TTC549 (cell line): ENCODE measurements around the gene CELF4.

Experiments used
- FAIRE-seq: peaks from 2 replicates; lab custom pipeline; 2012; peaks lifted over from hg19 to GRCh38; lab: Jason Lieb, UNC

CELF4 gene

DNA sequence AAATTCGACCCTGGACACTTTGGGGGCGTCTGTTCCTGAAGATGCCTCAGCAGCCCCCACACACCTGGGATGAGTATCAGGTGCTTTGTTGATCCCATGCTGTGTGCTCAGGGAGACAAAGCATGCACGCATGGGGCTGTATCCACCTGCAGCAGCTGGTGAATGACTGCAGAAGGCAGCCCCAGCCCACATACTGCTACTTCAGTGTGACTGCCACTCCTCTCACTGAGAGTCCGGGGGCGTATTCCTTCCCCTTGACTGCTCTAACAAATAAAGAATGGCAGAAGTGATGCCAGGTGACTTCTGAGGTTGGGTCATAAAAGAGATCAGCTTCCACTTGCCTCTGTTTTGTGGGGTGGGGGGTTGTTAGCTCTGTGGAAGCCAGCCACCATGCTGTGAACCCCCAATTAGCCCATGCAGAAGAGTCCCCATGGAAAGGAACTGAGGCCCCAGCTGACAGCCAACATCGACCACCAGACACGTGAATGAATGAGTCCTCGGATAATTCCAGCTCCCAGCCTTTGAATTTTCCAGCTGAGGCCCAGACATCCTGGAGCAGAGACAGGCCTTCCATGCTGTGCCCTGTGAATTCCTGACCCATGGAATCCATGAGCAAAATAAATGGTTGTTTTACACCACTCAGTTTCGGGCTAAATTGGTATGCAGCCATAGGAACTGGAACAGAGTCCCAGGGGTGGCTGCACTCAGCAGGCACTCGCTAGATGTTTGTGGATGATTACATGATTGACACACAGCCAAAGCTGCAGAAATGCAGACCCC lies 289.3 kb downstream of the CELF4 start:
- no peak for FAIRE-seq

DNA sequence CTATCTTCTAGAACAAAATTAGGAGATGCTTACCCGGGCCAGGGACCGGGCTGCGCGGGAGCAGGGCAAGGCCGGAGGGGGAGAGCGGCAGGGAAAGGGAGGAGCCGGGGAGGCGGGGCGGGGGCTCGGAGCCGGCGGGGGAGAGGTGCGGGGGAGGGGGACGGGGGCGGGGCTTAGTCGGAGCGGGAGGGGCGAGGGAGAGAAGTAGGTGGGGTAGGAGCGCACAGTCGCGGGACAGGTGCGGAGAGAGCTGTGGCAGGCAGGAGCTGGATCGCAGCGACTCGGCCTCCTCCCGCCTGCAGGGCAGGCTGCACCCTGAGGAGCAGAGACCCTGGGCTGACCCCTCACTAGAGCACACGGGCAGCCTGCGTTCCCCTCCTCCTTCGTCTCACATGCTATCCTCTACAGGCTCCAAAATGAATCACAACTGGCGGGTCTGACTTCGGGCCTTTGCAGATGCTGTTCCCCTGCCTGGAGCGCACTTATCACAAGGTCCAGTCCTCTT lies 290.3 kb downstream of the CELF4 start:
- no peak for FAIRE-seq

- no peak for FAIRE-seq
Observed at GRCh38 chr18:37274309-37275236, 291.0 kb downstream of the CELF4 start.

- FAIRE-seq = no peak
Observed at GRCh38 chr18:37272841-37273240, 292.8 kb downstream of the CELF4 start.

DNA sequence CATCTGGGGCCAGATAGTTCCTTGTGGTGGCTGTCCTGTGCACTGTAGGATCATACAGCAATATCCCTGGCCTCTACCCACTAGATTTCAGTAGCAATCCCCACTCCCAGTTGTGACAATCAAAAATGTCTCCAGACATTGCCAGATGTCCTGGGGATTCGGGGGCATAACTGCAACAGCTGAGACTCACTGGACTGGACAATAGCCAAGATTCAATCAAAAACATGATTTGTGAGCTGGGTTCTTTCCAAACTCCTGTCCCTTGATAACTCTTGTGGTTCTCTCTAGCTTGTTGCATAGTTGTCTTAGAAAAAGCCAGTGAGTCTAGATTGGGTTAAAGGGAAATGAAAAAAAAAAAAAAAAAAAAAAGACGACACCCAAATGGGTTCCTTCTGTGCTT lies 293.4 kb downstream of the CELF4 start:
- no peak for FAIRE-seq

- FAIRE-seq = no peak
Observed at GRCh38 chr18:37270666-37271052, 294.9 kb downstream of the CELF4 start.

DNA sequence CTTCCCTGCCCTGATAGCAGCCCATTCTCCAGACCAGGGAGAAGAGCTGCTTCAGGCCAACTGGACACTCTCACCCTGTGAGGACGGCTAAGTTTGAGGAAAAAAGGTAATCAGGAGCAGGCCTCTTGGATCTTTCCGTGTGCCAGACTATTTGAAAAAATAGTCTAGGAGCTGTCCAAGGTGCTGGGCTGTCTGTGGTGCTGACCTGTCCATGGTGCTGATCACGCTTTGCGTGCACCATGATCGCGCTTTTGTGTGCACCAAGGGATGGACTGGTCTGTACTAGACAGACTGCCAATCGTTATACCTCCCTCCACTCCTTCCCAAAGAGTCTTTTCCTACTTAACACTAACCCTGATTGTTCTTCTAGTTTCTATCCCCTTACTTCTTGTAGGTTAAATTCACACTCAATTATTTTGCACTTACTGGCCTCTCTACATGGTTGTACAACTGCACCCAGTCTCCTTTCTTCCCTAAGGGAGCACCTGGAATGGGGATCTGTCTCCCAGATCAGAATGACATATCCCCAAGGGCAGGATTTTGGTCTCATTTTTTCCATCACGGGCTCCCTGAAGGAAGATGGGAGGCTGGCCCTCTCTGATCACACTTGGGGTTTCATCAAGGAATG lies 295.4 kb downstream of the CELF4 start:
- FAIRE-seq = no peak

DNA sequence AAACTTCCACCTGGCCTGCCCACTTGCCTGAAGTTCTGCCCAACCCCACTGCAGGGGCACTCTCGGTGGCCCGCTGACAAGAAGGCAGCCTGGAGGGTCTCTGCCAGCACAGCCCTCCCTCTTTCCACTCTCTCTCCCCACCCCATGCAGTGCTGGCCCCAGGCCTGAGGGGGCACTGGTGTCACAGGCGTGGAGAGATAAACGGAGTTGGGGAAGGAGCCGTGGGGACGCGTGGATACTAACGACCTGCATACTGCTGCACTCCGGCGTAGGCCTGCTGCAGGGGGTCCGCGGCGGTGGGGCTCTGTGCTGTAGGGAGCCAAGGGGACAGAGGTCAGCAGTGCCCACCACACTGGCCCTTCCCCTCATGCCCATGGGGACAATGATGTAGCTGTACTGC lies 299.3 kb downstream of the CELF4 start:
- FAIRE-seq = no peak

GRCh38 chr18:37265382-37265781 lies 300.2 kb downstream of the CELF4 start:
- no peak for FAIRE-seq

DNA sequence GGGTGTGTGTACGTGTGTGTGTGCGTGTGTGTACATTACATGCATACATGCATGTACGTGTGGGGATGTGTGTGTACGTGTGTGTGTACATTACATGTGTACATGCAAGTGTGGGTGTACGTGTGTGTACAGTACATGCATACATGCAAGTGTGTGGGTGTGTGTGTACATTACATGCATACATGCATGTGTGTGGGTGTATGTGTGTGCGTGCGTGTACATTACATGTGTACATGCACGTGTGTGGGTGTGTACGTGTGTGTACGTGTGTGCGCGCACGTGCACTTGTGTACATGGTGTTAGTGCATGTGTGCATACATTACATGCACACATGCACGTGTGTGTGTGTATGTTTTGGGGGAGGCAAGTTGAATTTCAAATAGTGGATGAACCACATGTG lies 300.6 kb downstream of the CELF4 start:
- FAIRE-seq = no peak

GRCh38 chr18:37261988-37262387 lies 303.6 kb downstream of the CELF4 start:
- FAIRE-seq = no peak

DNA sequence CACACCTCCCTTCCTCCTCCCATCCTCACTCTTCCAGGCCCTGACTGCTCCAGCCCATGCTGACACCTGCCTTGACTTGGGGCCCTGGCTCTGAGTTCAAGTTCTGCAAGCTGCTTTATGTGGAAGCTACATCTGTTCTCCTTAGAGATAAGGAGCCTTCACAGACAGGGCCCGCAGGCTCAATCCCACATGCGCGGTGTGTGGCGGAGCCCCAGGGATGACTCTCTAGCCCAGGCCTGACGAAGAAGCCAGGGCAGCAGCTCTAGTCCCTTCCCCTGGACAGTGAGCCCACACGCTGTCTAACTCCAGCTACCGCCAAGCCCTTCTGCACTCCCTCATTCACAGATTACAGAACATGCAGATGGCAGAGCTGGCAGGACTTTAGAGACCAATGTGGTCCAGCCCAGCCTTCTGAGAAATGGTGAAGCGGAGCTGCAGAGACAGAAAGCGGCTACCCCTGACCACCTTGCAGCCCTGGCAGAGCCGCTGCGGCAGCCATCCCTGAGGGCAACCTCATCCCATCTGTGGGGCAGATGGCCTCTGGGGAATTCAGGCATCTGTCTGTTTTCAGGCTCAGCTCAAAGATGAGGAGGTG lies 304.3 kb downstream of the CELF4 start:
- FAIRE-seq = no peak

DNA sequence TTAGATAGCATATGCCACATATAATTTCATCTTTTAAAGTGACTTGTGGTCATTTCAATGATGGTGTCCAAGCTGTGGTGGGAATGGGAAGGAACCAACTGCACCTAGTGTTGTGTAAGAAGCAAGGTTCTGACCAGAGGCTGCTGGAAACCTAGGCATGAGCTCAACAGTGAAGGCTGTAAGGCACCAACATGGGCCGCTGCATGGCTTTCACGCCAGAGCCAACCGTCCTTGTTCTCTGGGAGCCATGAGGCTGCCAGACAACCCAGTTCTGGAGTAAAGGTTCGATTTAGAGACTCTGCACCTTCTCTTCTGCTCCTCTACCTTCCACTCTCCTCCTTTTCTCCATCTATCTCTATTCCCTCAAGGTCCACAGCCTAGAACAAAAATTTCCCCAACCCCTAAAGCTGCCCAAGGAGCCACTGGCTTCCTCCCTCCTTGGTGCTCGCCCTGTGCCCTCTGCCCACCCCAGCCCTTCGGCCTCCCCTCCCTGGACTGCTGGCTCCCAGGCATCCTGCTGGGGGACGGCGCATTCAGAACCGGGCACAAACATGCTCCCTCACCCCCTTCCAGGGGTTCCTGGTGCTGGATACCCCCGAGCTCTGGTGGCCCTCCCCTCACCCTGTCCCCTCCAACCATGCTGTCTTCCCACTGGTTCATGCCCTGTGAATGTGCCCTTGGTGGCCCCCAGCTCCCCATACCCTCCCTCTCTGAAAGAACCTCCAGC lies 305.1 kb downstream of the CELF4 start:
- FAIRE-seq = no peak

DNA sequence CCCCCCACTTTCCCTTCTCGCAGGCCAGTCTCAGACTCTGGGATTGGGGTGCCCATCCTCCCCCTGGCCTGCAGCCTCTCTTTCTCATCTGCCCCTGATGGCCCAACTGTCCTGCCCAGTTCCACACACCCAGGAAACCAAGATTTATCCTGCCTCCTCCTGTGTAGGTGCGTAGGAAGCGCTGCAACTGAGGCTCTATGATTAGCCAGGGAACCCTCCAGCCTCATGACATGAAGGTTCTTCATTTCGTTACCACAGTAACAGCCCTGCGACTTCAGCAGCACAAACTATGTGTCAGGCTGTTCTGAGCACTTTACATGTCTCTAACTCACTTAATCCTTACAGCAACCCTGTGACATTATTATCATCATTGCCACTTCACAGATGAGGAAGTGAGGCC lies 305.9 kb downstream of the CELF4 start:
- FAIRE-seq = no peak

GRCh38 chr18:37258819-37259218 lies 306.8 kb downstream of the CELF4 start:
- FAIRE-seq = no peak

DNA sequence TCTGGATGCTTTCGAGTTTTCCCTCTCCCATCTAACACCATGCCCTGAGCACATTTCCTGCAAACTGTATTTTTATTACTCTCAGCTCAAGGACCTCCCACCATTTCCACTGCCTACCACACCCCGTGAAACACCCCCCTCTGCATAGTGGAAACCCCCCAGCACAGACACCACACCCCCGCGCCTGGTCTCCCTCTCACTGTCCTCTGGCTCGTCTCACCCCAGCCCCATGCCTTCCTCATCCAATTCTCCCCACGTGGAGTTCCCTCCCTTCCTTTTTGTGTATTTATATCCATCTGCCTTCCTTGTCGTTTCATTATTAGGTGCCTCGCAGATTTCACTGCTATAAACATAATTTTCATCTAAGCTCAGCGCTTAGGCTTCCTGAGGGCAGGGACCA lies 307.5 kb downstream of the CELF4 start:
- FAIRE-seq = no peak

- no peak for FAIRE-seq
Observed at GRCh38 chr18:37254973-37255372, 310.6 kb downstream of the CELF4 start.

DNA sequence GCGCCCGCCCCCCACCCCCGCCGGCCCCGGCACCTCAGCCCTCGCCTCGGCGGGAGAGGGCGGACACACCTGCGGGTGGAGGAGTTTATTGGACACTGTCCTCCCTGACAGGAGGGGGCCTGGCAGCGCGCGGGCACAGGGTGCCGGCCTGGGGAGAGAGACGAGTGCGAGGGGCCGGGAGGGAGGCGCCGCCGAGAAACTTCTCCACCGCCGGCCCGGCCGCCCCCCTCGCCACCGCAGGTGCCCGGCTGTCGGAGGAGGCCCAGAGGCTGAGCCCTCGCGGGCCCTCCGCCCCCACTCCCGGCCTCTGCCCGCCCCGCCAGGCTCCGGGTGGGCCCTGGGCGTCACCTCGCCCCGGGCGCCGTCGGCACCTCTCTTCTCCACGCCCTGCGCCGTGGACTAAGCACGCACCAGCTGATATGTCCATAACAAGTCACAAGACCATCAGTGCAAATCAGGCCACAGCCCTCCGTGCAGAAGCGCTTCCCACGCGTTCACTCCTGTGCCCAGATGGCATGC lies 311.3 kb downstream of the CELF4 start:
- no peak for FAIRE-seq

DNA sequence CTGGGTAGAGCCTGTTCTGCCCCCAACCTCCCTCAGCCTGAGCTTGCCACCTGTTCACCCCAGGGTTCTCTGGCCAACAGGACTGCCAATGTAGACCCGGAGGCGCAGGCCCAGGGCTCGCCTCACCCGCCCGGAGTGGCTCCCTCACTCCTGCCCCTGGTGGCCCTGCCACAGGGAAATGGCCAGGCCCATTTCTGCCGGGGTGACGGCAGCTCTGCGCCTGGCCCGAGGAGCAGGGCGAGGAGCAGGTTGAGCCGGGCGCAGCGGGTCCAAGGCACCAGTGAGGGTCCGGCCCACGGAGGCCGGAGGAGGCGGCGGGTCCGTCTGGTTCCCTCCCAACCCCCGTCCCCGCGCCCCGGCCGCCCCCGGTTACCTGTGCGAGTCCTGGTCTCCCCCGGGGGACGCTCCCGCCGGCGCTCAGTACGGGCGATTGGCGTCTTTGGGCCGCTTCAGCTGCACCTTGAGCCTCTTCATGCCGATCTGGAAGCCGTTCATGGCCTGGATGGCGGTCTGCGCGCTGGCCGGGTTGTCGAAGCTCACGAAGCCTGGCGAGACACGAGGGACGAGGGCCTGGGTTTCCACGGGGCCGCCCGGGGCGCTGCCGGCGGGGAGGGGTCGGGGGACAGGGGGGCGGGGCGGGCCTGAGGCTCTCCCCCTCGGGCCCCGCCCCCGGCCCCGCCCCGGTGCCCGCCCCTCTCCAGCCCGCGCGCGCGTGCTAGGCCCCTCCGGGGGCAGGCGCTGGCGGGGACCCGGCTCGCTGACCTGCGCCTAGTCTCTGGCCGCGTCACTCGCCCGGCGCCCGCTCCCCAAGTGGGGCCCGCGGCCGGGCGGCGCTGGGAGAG lies 312.0 kb downstream of the CELF4 start:
- no peak for FAIRE-seq

- no peak for FAIRE-seq
Observed at GRCh38 chr18:37252854-37253393, 312.7 kb downstream of the CELF4 start.
